H1 (cell line): Measurements from ENCODE around the gene EFCAB8. TPM values are rescaled to one million over a fixed set of nuclear protein-coding genes. Genes with fewer than 3 reads are reported as not detected.
"Not testable (repeated sequence)": the region's sequence is repeated elsewhere in the genome, so short reads cannot be mapped to it uniquely, and the experiment has no call there.

Experiments
- CTCF ChIA-PET: fragments of 300-600 bp; sonication (Branson Sonifier 250); formaldehyde crosslinking; loops from one replicate; lab custom pipeline; 2021; ENCODE audit not compliant: partially characterized antibody; lab: Charles Lee
- POLR2A ChIA-PET: fragments of 300-600 bp; sonication (Branson Sonifier 250); formaldehyde crosslinking; loops from one replicate; lab custom pipeline; 2021; ENCODE audit warnings: inconsistent platforms; ENCODE audit not compliant: partially characterized antibody; lab: Charles Lee
- DNase-seq, 2 experiments: peaks; one replicate each; pipeline versions ENCODE4 v3.0.0 to v3.0.0-alpha.2; 2010 to 2022; ENCODE audit warnings: low spot score in 2 of 2, low read depth in 1 of 2, mixed read lengths in 1 of 2
- FAIRE-seq: peaks from 2 replicates; lab custom pipeline; 2011; peaks lifted over from hg19 to GRCh38; lab: Jason Lieb, UNC
- H2AFZ ChIP-seq: 2 replicates; pipeline ENCODE4 v1.8.1; 2012; ENCODE audit warnings: low read length, inconsistent platforms
- H2AK5ac ChIP-seq: 2 replicates; pipeline ENCODE4 v1.6.1; 2013; ENCODE audit warnings: low read depth, low read length
- H2BK120ac ChIP-seq: replicated peaks from 2 replicates; pipeline ENCODE3; 2013; ENCODE audit warnings: low read depth, low read length, inconsistent platforms
- H2BK12ac ChIP-seq: 2 replicates; pipeline ENCODE4 v1.6.1; 2013; ENCODE audit warnings: low read depth, low read length
- H2BK15ac ChIP-seq: 2 replicates; pipeline ENCODE4 v1.6.1; 2013; ENCODE audit warnings: low read length
- H2BK20ac ChIP-seq: 2 replicates; pipeline ENCODE4 v1.6.1; 2013; ENCODE audit warnings: low read length
- H2BK5ac ChIP-seq: 2 replicates; pipeline ENCODE4 v1.6.1; 2013; ENCODE audit warnings: low read depth, low read length
- H3K14ac ChIP-seq: 2 replicates; pipeline ENCODE4 v1.6.1; 2013; ENCODE audit warnings: inconsistent platforms; ENCODE audit not compliant: insufficient read length
- H3K18ac ChIP-seq: 2 replicates; pipeline ENCODE4 v1.6.1; 2013; ENCODE audit warnings: low read length; ENCODE audit errors: extremely low read depth
- H3K23ac ChIP-seq: 2 replicates; pipeline ENCODE4 v1.6.1; 2013; ENCODE audit warnings: inconsistent platforms; ENCODE audit not compliant: insufficient read length
- H3K23me2 ChIP-seq: 2 replicates; pipeline ENCODE4 v1.6.1; 2013; ENCODE audit warnings: low read depth, low read length
- H3K27ac ChIP-seq: 2 replicates; pipeline ENCODE4 v1.6.1; 2011; ENCODE audit warnings: low read depth, low read length, inconsistent platforms
- H3K27me3 ChIP-seq, 4 experiments: replicated peaks in 1 of 4; 1 replicate in 1 of 4; 2 replicates in 3 of 4; pipeline versions ENCODE4 v1.6.1 to v1.8.1; 2011 to 2013; ENCODE audit warnings: low read length in 3 of 4, mild to moderate bottlenecking in 3 of 4, inconsistent platforms in 2 of 4, mixed read lengths in 2 of 4, moderate library complexity in 1 of 4; ENCODE audit not compliant: control insufficient read depth in 3 of 4, insufficient read depth in 3 of 4; ENCODE audit errors: extremely low read depth in 1 of 4
- H3K36me3 ChIP-seq, 4 experiments: 2 replicates each; pipeline versions ENCODE4 v1.6.1 to v1.8.1; 2011 to 2013; ENCODE audit warnings: mild to moderate bottlenecking in 4 of 4, low read length in 3 of 4, moderate library complexity in 2 of 4, control low read depth in 1 of 4, inconsistent platforms in 1 of 4; ENCODE audit not compliant: insufficient read depth in 4 of 4, control insufficient read depth in 2 of 4
- H3K4ac ChIP-seq: replicated peaks from 2 replicates; pipeline ENCODE3; 2013; ENCODE audit warnings: low read length, low read depth, mixed read lengths, inconsistent platforms; ENCODE audit not compliant: insufficient read length
- H3K4me1 ChIP-seq, 4 experiments: replicated peaks in 1 of 4; 1 replicate in 1 of 4; 2 replicates in 3 of 4; pipeline versions ENCODE4 v1.6.1 to v1.8.1; 2011 to 2013; ENCODE audit warnings: low read length in 3 of 4, inconsistent platforms in 2 of 4, mixed read lengths in 1 of 4; ENCODE audit not compliant: insufficient read depth in 4 of 4, control insufficient read depth in 3 of 4
- H3K4me2 ChIP-seq, 2 experiments: 2 replicates each; pipeline versions ENCODE4 v1.6.1 to v1.8.1; 2011 to 2013; ENCODE audit warnings: low read depth in 2 of 2, low read length in 2 of 2, control low read depth in 1 of 2, inconsistent platforms in 1 of 2, mild to moderate bottlenecking in 1 of 2; ENCODE audit not compliant: insufficient read depth in 1 of 2
- H3K4me3 ChIP-seq, 4 experiments: fragments of 200-600, 300-600 bp in 1 of 4; sonication (generic), shearing (Covaris generic), sonication (Bioruptor Twin) in 1 of 4; 2 replicates each; pipeline versions ENCODE4 v1.5.1 to v1.8.1; 2011 to 2016; ENCODE audit warnings: low read length in 4 of 4, low read depth in 3 of 4, control low read depth in 2 of 4, inconsistent platforms in 2 of 4, mild to moderate bottlenecking in 2 of 4, mixed read lengths in 1 of 4, moderate library complexity in 1 of 4; ENCODE audit not compliant: insufficient read depth in 2 of 4; ENCODE audit errors: extremely low read depth in 1 of 4
- H3K56ac ChIP-seq: replicated peaks from 2 replicates; pipeline ENCODE3; 2013; ENCODE audit warnings: low read depth, mild to moderate bottlenecking, mixed read lengths, low read length, inconsistent platforms; ENCODE audit not compliant: insufficient read length
- H3K79me1 ChIP-seq: 2 replicates; pipeline ENCODE4 v1.6.1; 2013; ENCODE audit warnings: low read depth, low read length, control low read depth
- H3K79me2 ChIP-seq, 2 experiments: 2 replicates each; pipeline versions ENCODE4 v1.6.1 to v1.8.1; 2012 to 2013; ENCODE audit warnings: low read length in 2 of 2, mild to moderate bottlenecking in 2 of 2, inconsistent platforms in 1 of 2; ENCODE audit not compliant: insufficient read depth in 2 of 2, control insufficient read depth in 1 of 2
- H3K9ac ChIP-seq, 4 experiments: replicated peaks in 1 of 4; 1 replicate in 1 of 4; 2 replicates in 3 of 4; pipeline versions ENCODE4 v1.6.1 to v1.8.1; 2011 to 2013; ENCODE audit warnings: low read depth in 3 of 4, low read length in 3 of 4, control low read depth in 2 of 4, mild to moderate bottlenecking in 2 of 4, moderate library complexity in 2 of 4, inconsistent platforms in 1 of 4; ENCODE audit errors: extremely low read depth in 1 of 4
- H3K9me3 ChIP-seq, 2 experiments: 2 replicates each; pipeline versions ENCODE4 v1.6.1 to v1.8.1; 2012 to 2013; ENCODE audit warnings: mild to moderate bottlenecking in 2 of 2, moderate library complexity in 2 of 2, control low read depth in 1 of 2, inconsistent platforms in 1 of 2, low read depth in 1 of 2, low read length in 1 of 2, mixed read lengths in 1 of 2; ENCODE audit not compliant: insufficient read depth in 2 of 2
- H4K20me1 ChIP-seq, 2 experiments: replicated peaks in 1 of 2; 2 replicates each; pipeline versions ENCODE3 to v1.8.1; 2011 to 2013; ENCODE audit warnings: inconsistent platforms in 2 of 2, low read length in 2 of 2, mild to moderate bottlenecking in 1 of 2; ENCODE audit not compliant: insufficient read depth in 2 of 2, control insufficient read depth in 1 of 2
- H4K5ac ChIP-seq: 2 replicates; pipeline ENCODE4 v1.6.1; 2013; ENCODE audit warnings: low read length, low read depth, mixed read lengths, inconsistent platforms; ENCODE audit not compliant: insufficient read length
- H4K8ac ChIP-seq: 2 replicates; pipeline ENCODE4 v1.8.0; 2013; ENCODE audit warnings: mild to moderate bottlenecking, moderate library complexity, low read length, inconsistent platforms; ENCODE audit not compliant: insufficient read depth; ENCODE audit errors: extremely low read depth
- H4K91ac ChIP-seq: replicated peaks from 2 replicates; pipeline ENCODE3; 2013; ENCODE audit warnings: low read length, mixed read lengths, inconsistent platforms; ENCODE audit not compliant: insufficient read length
- SP1 ChIP-seq: IDR thresholded peaks from 2 replicates; pipeline ENCODE4 v1.6.1; 2011; ENCODE audit warnings: low read depth, low read length
- WGBS, 2 experiments: shearing (Covaris generic) in 1 of 2; methylation state at CpG; one replicate each; pipeline versions ENCODE4 v1.1.6 to v1.1.7; 2013 to 2015; ENCODE audit warnings: low lambda C conversion rate in 2 of 2, mixed read lengths in 2 of 2, inconsistent platforms in 1 of 2, low coverage in 1 of 2, missing lambda C conversion rate in 1 of 2; ENCODE audit not compliant: insufficient replicate concordance in 2 of 2, insufficient coverage in 1 of 2, insufficient read length in 1 of 2; ENCODE audit errors: extremely low coverage in 1 of 2, missing lambda C conversion rate in 1 of 2; 5-methylcytosine and 5-hydroxymethylcytosine counted together
- polyA plus RNA-seq, 7 experiments: library from polyadenylated mRNA; depleted of rRNA in 3 of 7; stranded (reverse) in 5 of 7; unstranded in 2 of 7; fragments of >200 nt in 5 of 7; fragments of 200-250 nt in 2 of 7; gene quantifications; 1 replicate in 5 of 7; 2 replicates in 1 of 7; 4 replicates in 1 of 7; pipeline versions ENCODE4 v1.2.1 to v1.2.3, GENCODE V29; 2011 to 2013; ENCODE audit warnings: missing spikeins in 2 of 7, mixed read lengths in 2 of 7
- total RNA-seq: library from RNA; stranded (reverse); fragmentation: NEBNext Ultra II Directional; extraction: Animal tissue kit (Norgen Biotek cat#: 25700); gene quantifications from 2 replicates; pipeline ENCODE4 v1.2.1, GENCODE V29; 2021

The EFCAB8 gene
- total and polyA plus RNA-seq, 2 of the 8 experiments (the other 6 are each of a cell fraction or from before 2014, with no cell fraction given): 0.06 to 0.20 TPM

DNA sequence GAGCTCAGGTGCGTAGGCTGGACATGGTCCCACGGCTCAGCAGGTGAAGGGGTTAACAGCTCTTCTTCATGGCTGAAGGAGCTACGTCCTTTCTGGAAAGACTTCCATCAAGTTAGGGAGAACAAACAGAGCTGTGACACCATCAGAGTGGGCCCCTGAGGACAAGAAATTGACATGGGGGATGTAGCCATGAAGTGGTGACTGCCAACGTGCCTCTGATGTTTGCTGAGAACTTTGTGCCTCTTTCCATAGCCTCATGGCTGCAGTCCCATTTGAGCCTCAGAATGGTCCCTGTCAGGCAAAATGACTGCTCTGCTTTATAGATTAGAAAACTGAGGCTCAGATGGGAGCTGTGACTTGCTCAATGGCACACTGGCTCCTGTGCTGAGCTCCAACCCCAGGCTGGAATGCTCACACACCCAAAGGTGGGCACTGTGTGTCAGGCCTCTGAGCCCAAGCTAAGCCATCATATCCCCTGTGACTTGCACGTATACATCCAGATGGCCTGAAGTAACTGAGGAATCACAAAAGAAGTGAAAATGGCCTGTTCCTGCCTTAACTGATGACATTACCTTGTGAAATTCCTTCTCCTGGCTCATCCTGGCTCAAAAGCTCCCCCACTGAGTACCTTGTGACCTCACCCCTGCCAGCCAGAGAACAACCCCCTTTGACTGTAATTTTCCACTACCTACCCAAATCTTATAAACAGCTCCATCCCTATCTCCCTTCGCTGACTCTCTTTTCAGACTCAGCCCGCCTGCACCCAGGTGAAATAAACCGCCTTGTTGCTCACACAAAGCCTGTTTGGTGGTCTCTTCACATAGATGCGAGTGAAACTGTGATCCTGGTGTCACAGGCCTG is 115.7 kb downstream of the EFCAB8 start:
- DNase-seq: peak in 1 of 2 experiments; percentile 54
- peak overlapping the region in 1 of 2 experiments; percentile 19; a peak in 2 of 4 replicates for H3K4me2 ChIP-seq

More for the DNA sequence above, 115.7 kb downstream of the EFCAB8 start:
- H3K18ac ChIP-seq: peak overlapping the region; percentile 66; the same call in 1 of the 2 replicates
- H3K36me3 ChIP-seq, H3K27me3 ChIP-seq, H3K79me2 ChIP-seq, H2BK15ac ChIP-seq, H3K79me1 ChIP-seq, H3K23ac ChIP-seq, H4K5ac ChIP-seq, FAIRE-seq, H3K4me3 ChIP-seq, H3K23me2 ChIP-seq, H3K56ac ChIP-seq, H3K4ac ChIP-seq, POLR2A ChIA-PET, H3K14ac ChIP-seq, H4K20me1 ChIP-seq: not testable (repeated sequence)
- WGBS, 2 experiments: 65% methylated on average over 9 of the region's 9 CpGs; no CpG with 5 or more reads in 1 of the 2 experiments
- peaks cover 10 to 25% (median 16%) of the 10 kb centered on the region in 4 experiments for H3K4me1 ChIP-seq
- peak overlapping the region; percentile 88 for H2BK12ac ChIP-seq
- CTCF ChIA-PET: interaction anchor here (0.7 to 2.5 kb wide), 14 partner anchors 8 to 205 kb away, joined by 3 to 8 read pairs (median 4); partner anchors contain the start of gene SUN5
- H2BK20ac ChIP-seq: peak overlapping the region; percentile 75; the same call in 1 of the 2 replicates
- peak overlapping the region in 1 of 4 experiments; percentile 38; a peak in 2 of 7 replicates for H3K9ac ChIP-seq
- peak overlapping the region; percentile 13; the same call in 1 of the 2 replicates for H2AFZ ChIP-seq
- peak overlapping the region; percentile 8; the same call in 1 of the 2 replicates for H2AK5ac ChIP-seq
- H2BK120ac ChIP-seq: peak overlapping the region; percentile 59
- peak overlapping the region; percentile 92 for H4K91ac ChIP-seq
- TF ChIP-seq SP1: 0 out of 2 replicates have a peak, but pooled peaks have one; percentile 24
- H3K27ac ChIP-seq: peak overlapping the region; percentile 38; the same call in 1 of the 2 replicates
- H3K9me3 ChIP-seq: peaks cover 4 to 16% of the 10 kb centered on the region in 2 experiments; a peak in 3 of 4 replicates
- H2BK5ac ChIP-seq: peak overlapping the region; percentile 75; the same call in 1 of the 2 replicates
- peak overlapping the region; percentile 35; the same call in 1 of the 2 replicates for H4K8ac ChIP-seq
